Psoas muscle (tissue), 8 donors: Measurements from ENCODE around the gene EXOC2. TPM values are rescaled to one million over a fixed set of nuclear protein-coding genes. Genes with fewer than 3 reads are reported as not detected.

ENCODE experiments used
- ATAC-seq, 4 donors: fragments of 200-7000 bp; cut with Tn5 transposase; one replicate each; pipeline ENCODE4 v1.9.1; 2020; ENCODE audit warnings: moderate library complexity in 3 of 4, mild to moderate bottlenecking in 2 of 4
- DNase-seq, 2 donors: peaks; one replicate each; pipeline ENCODE4 v3.0.0-alpha.2; 2020
- H3K27ac ChIP-seq: fragments of 200-600 bp; one replicate; pipeline ENCODE4 v1.8.0; 2022
- H3K27me3 ChIP-seq, 3 donors: fragments of 200-600 bp in 1 of 3; one replicate each; pipeline versions ENCODE4 v1.6.1 to v1.8.0; 2013 to 2022; ENCODE audit warnings: low read length in 2 of 3, mild to moderate bottlenecking in 2 of 3, moderate library complexity in 1 of 3; ENCODE audit not compliant: insufficient read depth in 3 of 3
- H3K36me3 ChIP-seq, 2 donors: fragments of 200-600 bp in 1 of 2; one replicate each; pipeline versions ENCODE4 v1.6.1 to v1.8.0; 2013 to 2022; ENCODE audit warnings: low read depth in 1 of 2, mild to moderate bottlenecking in 1 of 2, moderate library complexity in 1 of 2; ENCODE audit not compliant: insufficient read depth in 1 of 2
- H3K4me1 ChIP-seq: fragments of 200-600 bp; one replicate; pipeline ENCODE4 v1.8.0; 2022
- H3K4me3 ChIP-seq: fragments of 200-600 bp; one replicate; pipeline ENCODE4 v1.8.0; 2022; ENCODE audit warnings: mild to moderate bottlenecking
- H3K9me3 ChIP-seq: fragments of 200-600 bp; one replicate; pipeline ENCODE4 v1.8.0; 2022
- WGBS, 3 donors: extraction: QIAGEN DNeasy Blood & Tissue Kit; methylation state at CpG; one replicate each; pipeline versions ENCODE4 v1.1.6 to v1.1.7; 2013; 5-methylcytosine and 5-hydroxymethylcytosine counted together
- intact Hi-C, 2 donors: fragments of 100-400 bp; cut with DNase I; formaldehyde crosslinking; loops; one replicate each; pipeline versions ENCODE4 v1.11.0 to v1.14.2; 2022
- polyA plus RNA-seq, 3 donors: library from polyadenylated mRNA; stranded (reverse); fragments of 200-250 nt; gene quantifications; one replicate each; pipeline ENCODE4 v1.2.3, GENCODE V29; 2013
- total RNA-seq, 4 donors: library from RNA; stranded (reverse); fragmentation: NEBNext Ultra II Directional in 2 of 4; extraction: Animal tissue kit (Norgen Biotek cat#: 25700) in 2 of 4; gene quantifications; one replicate each; pipeline versions ENCODE4 v1.2.1 to v1.2.4, GENCODE V29; 2021 to 2023
- TF ChIP-seq, protein P1 (sequence below): fragments of 200-600 bp; IDR thresholded peaks from one replicate; pipeline ENCODE4 v1.8.0; 2022; ENCODE audit warnings: antibody characterized with exemption
- donor health status: healthy with polysubstance abuse.
- donor health status: DM: no; HTN: no; CAD: no; lungs with moderate emphysema.
- donor health status: Bipolar disorder and iron deficiency.
- donor health status: healthy.
- donor health status: DM: yes; HTN: yes; CAD: no.
- donor health status: DM: no; HTN: no; CAD: no.
- donor health status: DM: no; HTN: no; CAD: no.
- donor health status: DM: yes; HTN: yes; CAD: no.

Gene EXOC2
- total and polyA plus RNA-seq, 7 donors: 5.7 to 15.9 (median 8.0) TPM

DNA sequence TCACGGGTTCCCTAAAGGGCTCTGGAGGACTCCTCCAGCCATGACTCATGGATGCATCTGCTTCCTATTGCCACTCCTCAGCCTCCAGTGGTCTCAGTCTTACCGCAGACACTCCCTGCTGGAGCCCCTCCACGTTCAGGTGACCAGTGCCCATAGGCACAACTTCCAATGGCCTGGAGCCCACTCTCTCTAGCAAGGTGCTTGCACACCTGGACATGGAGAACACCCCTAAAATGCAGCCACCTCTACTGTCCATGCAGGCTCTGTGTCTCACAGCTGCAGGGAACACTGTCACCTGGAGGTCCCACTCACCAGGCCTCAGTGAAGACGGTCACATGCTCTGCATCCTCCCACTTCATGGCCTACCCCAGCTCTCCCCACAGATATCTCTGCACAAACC is 72.0 kb downstream of the EXOC2 start:
- Histone ChIP-seq H3K9me3 (no peaks in the 10 kb centered on the region), H3K36me3 (peaks cover 3 to 16% of the 10 kb centered on the region in 2 donors), H3K27ac (no peak overlapping the region), H3K4me3 (no peak overlapping the region), H3K27me3 (no peaks in the 10 kb centered on the region), H3K4me1 (peaks cover 12% of the 10 kb centered on the region)
- WGBS, 3 donors: 93 to 95% (median 95%) methylated on average over 4 of the region's 4 CpGs
- ATAC-seq (no peak), DNase-seq (no peak)
- TF ChIP-seq, protein P1, sequence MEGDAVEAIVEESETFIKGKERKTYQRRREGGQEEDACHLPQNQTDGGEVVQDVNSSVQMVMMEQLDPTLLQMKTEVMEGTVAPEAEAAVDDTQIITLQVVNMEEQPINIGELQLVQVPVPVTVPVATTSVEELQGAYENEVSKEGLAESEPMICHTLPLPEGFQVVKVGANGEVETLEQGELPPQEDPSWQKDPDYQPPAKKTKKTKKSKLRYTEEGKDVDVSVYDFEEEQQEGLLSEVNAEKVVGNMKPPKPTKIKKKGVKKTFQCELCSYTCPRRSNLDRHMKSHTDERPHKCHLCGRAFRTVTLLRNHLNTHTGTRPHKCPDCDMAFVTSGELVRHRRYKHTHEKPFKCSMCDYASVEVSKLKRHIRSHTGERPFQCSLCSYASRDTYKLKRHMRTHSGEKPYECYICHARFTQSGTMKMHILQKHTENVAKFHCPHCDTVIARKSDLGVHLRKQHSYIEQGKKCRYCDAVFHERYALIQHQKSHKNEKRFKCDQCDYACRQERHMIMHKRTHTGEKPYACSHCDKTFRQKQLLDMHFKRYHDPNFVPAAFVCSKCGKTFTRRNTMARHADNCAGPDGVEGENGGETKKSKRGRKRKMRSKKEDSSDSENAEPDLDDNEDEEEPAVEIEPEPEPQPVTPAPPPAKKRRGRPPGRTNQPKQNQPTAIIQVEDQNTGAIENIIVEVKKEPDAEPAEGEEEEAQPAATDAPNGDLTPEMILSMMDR: no peak
- intact Hi-C loops: loop anchor here (5.0 to 10.0 kb wide), 2 partner anchors 64 to 66 kb away; no protein-coding TSS in a partner anchor

DNA sequence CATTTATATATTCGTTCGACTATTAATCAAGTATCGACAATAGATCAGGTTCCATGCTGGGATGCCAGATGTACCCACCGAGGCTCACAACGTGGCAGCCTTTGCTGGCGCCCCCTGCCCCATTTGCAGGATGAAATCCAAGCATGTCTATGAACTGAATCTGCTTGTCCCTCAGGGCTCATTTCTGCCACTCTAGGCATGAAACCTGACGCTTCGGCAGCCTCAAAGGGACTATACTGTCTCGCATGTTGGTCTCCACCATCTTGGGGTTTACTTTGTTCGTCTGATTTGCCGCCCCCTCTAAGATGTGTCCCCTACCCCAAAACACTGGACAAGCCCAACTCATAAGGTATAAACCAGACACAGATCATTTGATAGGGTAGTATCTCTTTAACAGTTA is 72.8 kb downstream of the EXOC2 start:
- ATAC-seq (no peak), DNase-seq (no peak)
- Histone ChIP-seq H3K27ac (no peak overlapping the region), H3K9me3 (no peaks in the 10 kb centered on the region), H3K36me3 (peaks cover 3 to 22% of the 10 kb centered on the region in 2 donors), H3K27me3 (no peaks in the 10 kb centered on the region), H3K4me3 (no peak overlapping the region), H3K4me1 (peaks cover 9% of the 10 kb centered on the region)
- whole genome bisulfite sequencing, 3 donors: 75 to 79% (median 76%) methylated on average over 11 of the region's 11 CpGs
- intact Hi-C loops: loop anchor here (5.0 to 10.0 kb wide), 2 partner anchors 65 to 67 kb away; no protein-coding TSS in a partner anchor
- TF ChIP-seq, protein P1: no peak

DNA sequence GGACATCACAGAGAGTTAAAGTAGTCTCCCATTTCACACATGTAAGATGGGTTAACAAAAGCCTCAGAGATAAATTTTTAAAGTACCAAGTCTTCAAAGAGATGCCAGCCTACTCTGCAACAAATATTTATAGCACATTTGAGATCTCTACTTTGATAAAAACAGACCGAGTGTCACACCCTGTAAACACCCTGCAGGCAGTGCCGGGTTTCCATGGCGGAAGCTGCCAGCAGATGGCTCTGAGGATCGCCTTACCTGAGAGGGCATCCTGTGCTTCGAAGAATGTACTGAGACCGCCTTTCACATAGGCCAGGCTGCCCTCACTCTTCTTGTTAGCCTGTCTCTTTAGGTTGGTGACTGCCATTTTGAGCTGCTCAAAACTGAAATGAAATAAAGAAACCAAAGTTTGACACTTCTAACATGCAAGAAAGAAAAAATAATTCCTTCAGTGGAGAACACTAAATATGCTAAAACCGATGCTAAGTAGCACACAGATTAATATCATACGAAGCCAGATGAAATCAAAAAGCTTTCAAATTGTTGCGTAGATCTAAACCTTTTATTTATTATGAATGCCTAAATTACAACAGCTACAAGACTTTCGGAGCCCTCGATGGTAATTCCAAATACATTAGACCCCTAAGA is 75.4 kb downstream of the EXOC2 start:
- H3K4me3 ChIP-seq: no peak overlapping the region
- H3K27ac ChIP-seq: no peak overlapping the region
- intact Hi-C loops: no loop called here
- TF ChIP-seq, protein P1: peak; percentile 31
- WGBS, 3 donors: 58 to 72% (median 59%) methylated on average over 11 of the region's 11 CpGs
- peaks cover 9% of the 10 kb centered on the region for H3K4me1 ChIP-seq
- DNase-seq (peak in 1 of 2 donors; percentile 11), ATAC-seq (peak; percentile 78 to 97 (median 92))
- H3K36me3 ChIP-seq: peaks cover 0 to 28% of the 10 kb centered on the region in 2 donors
- no peaks in the 10 kb centered on the region for H3K27me3 ChIP-seq
- no peaks in the 10 kb centered on the region for H3K9me3 ChIP-seq

DNA sequence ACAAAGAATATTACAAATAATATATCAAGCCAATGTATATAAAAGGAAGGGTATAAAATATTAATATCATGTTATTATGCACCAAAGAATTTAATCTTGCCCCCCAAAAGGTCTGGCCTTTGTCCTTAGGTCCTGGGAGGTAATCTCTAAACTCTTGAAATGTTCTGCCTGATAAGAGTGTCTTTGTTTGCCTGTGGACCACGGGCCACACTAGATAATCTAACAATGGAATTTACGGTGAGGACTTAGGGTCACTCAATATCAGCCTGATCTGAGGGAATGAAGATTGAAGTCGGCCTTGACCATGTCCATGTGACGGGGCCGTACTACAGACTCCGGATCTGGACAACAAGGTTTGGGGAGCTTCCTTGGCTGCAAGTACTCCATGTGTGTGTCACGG is 79.0 kb downstream of the EXOC2 start:
- TF ChIP-seq, protein P1: no peak
- no peaks in the 10 kb centered on the region for H3K9me3 ChIP-seq
- 89 to 94% (median 92%) methylated on average over 7 of the region's 7 CpGs for WGBS, 3 donors
- H3K4me3 ChIP-seq: no peak overlapping the region
- no peak for ATAC-seq
- DNase-seq: no peak
- intact Hi-C loops: no loop called here
- no peaks in the 10 kb centered on the region for H3K27me3 ChIP-seq
- H3K27ac ChIP-seq: no peak overlapping the region
- peaks cover 9% of the 10 kb centered on the region for H3K4me1 ChIP-seq
- H3K36me3 ChIP-seq: peaks cover 0 to 37% of the 10 kb centered on the region in 2 donors

DNA sequence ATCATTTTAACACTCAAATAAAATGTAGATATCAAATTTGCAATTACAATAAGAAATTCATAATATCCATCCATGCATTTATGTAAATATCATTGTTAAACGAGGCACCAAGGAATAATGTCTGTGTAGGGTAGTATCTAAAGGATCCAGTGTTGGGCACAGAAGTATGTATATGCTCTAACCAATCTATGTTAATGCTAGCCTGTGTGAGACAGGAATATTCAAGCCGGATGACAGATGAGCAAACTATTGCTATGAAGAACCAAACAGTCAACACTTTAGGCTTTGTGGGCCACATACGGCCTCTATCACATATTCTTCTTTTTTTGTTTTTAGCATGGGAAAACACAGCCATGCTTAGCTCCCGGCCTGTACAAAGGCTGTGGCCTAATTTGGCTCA is 81.0 kb downstream of the EXOC2 start:
- H3K4me1 ChIP-seq: peaks cover 1% of the 10 kb centered on the region
- H3K9me3 ChIP-seq: no peaks in the 10 kb centered on the region
- H3K4me3 ChIP-seq: no peak overlapping the region
- DNase-seq (no peak), ATAC-seq (no peak)
- WGBS, 3 donors: 64 to 67% (median 65%) methylated on average over 4 of the region's 4 CpGs
- intact Hi-C loops: no loop called here
- peaks cover 0 to 40% of the 10 kb centered on the region in 2 donors for H3K36me3 ChIP-seq
- H3K27ac ChIP-seq: no peak overlapping the region
- H3K27me3 ChIP-seq: no peaks in the 10 kb centered on the region
- TF ChIP-seq, protein P1: no peak
